HepG2 (cell line): Measurements from ENCODE around the gene KIAA1958. TPM values are rescaled to one million over a fixed set of nuclear protein-coding genes. Genes with fewer than 3 reads are reported as not detected.
A peak's percentile ranks its signal among the peaks of the same experiment; 100 is the strongest.

Experiments used
- ARNT2 ChIP-seq: sonication (generic); formaldehyde crosslinking; IDR thresholded peaks from 2 replicates; pipeline ENCODE4 v1.8.0; 2022; ENCODE audit warnings: mild to moderate bottlenecking, low read depth, missing genetic modification reagents, moderate library complexity
- BHLHE40 ChIP-seq: IDR thresholded peaks from 2 replicates; pipeline ENCODE4 v1.6.1; 2011; ENCODE audit warnings: low read length, improper control_type of control experiment
- CEBPZ ChIP-seq: IDR thresholded peaks from 2 replicates; pipeline ENCODE4 v1.6.1; 2012; ENCODE audit warnings: low read length, improper control_type of control experiment
- CREB1 ChIP-seq, 2 experiments: fragments of 450-650 bp in 1 of 2; IDR thresholded peaks; 2 replicates each; pipeline ENCODE4 v1.6.1; 2016 to 2017; ENCODE audit warnings: control low read depth in 1 of 2, mild to moderate bottlenecking in 1 of 2, missing compliant biosample characterization in 1 of 2, missing genetic modification characterization in 1 of 2
- CREM ChIP-seq, 2 experiments: sonication (generic) in 1 of 2; formaldehyde crosslinking in 1 of 2; IDR thresholded peaks; 2 replicates each; pipeline versions ENCODE4 v1.4.0 to v1.6.1; 2016 to 2020; ENCODE audit warnings: antibody characterized with exemption in 1 of 2, mild to moderate bottlenecking in 1 of 2, missing genetic modification reagents in 1 of 2
- DR1 ChIP-seq: sonication (generic); formaldehyde crosslinking; IDR thresholded peaks from 2 replicates; pipeline ENCODE4 v1.8.0; 2021; ENCODE audit warnings: mild to moderate bottlenecking, missing genetic modification reagents, inconsistent platforms
- KDM6A ChIP-seq: IDR thresholded peaks from 2 replicates; pipeline ENCODE4 v1.6.1; 2016; ENCODE audit warnings: low read depth
- KLF16 ChIP-seq, 2 experiments: sonication (generic) in 1 of 2; formaldehyde crosslinking in 1 of 2; IDR thresholded peaks; 2 replicates each; pipeline versions ENCODE4 v1.6.1 to v1.8.0; 2016 to 2023; ENCODE audit warnings: missing genetic modification reagents in 2 of 2, missing compliant biosample characterization in 1 of 2
- NBN ChIP-seq: fragments of 450-650 bp; conservative IDR thresholded peaks from 2 replicates; pipeline ENCODE4 v1.6.1; 2017
- YEATS4 ChIP-seq: sonication (generic); formaldehyde crosslinking; IDR thresholded peaks from 2 replicates; pipeline ENCODE4 v1.4.0; 2020; ENCODE audit warnings: missing genetic modification reagents, borderline replicate concordance
- ZNF383 ChIP-seq: sonication (generic); formaldehyde crosslinking; IDR thresholded peaks from 2 replicates; pipeline ENCODE4 v1.4.0; 2020; ENCODE audit warnings: missing genetic modification reagents, mild to moderate bottlenecking, borderline replicate concordance
- ZNF644 ChIP-seq: IDR thresholded peaks from 2 replicates; pipeline ENCODE4 v1.6.1; 2016; ENCODE audit warnings: low read depth
- ZNF781 ChIP-seq: sonication (generic); formaldehyde crosslinking; IDR thresholded peaks from 2 replicates; pipeline ENCODE4 v1.5.1; 2020; ENCODE audit warnings: borderline replicate concordance, mild to moderate bottlenecking, missing genetic modification reagents; ENCODE audit errors: not compliant biosample characterization
- polyA plus RNA-seq, 8 experiments: library from polyadenylated mRNA; depleted of rRNA in 3 of 8; stranded (reverse) in 7 of 8; unstranded in 1 of 8; fragments of >200 nt; fragmentation: Illumina TruSeq in 4 of 8; extraction: Trizol in 4 of 8; gene quantifications; 2 replicates each; pipeline versions ENCODE4 v1.2.1 to v1.2.3, GENCODE V29; 2011 to 2016; ENCODE audit warnings: low read depth in 4 of 8, missing spikeins in 1 of 8, mixed read lengths in 1 of 8; ENCODE audit not compliant: insufficient read depth in 1 of 8
- total RNA-seq, 5 experiments: library from RNA; depleted of rRNA; stranded (reverse); fragments of >200 nt; fragmentation: Illumina TruSeq; extraction: Trizol; gene quantifications; 2 replicates each; pipeline ENCODE4 v1.2.3, GENCODE V29; 2016; ENCODE audit warnings: low read depth in 1 of 5
- TF ChIP-seq, protein P1 (sequence below): sonication (generic); formaldehyde crosslinking; IDR thresholded peaks from 2 replicates; pipeline ENCODE4 v1.5.1; 2020; ENCODE audit warnings: mild to moderate bottlenecking, missing genetic modification reagents, moderate library complexity
- TF ChIP-seq, protein P2 (sequence below): sonication (generic); formaldehyde crosslinking; IDR thresholded peaks from 2 replicates; pipeline ENCODE4 v1.4.0; 2020; ENCODE audit warnings: mild to moderate bottlenecking, missing genetic modification reagents, borderline replicate concordance

Gene KIAA1958
- total and polyA plus RNA-seq, 2 of the 13 experiments (the other 11 are each of a cell fraction or from before 2014, with no cell fraction given): 8.5 to 10.3 TPM

- TF ChIP-seq KLF16 (CRISPR knock-in tag; IDR thresholded peaks at IDR 0.05) (peak in 1 of 2 experiments; percentile 49; a peak in 1 of 4 replicates), CREM (IDR thresholded peaks at IDR 0.05) (peak; percentile 29; the same call in 1 of the 2 replicates), CREM (CRISPR knock-in tag; IDR thresholded peaks at IDR 0.05) (no peak), CREB1 (IDR thresholded peaks at IDR 0.05) (no peak), CREB1 (CRISPR knock-in tag; IDR thresholded peaks at IDR 0.05) (peak; percentile 39; the same call in 1 of the 2 replicates), DR1 (CRISPR knock-in tag) (no peak; the same call in 1 of the 2 replicates), CEBPZ (no peak), BHLHE40 (no peak), ARNT2 (CRISPR knock-in tag) (no peak), YEATS4 (no peak), KDM6A (CRISPR knock-in tag) (0 out of 2 replicates have a peak, but pooled peaks have one; percentile 16), ZNF383 (CRISPR knock-in tag) (no peak), ZNF644 (CRISPR knock-in tag) (peak; percentile 82), NBN (no peak), ZNF781 (CRISPR knock-in tag) (no peak)
- TF ChIP-seq, protein P1, sequence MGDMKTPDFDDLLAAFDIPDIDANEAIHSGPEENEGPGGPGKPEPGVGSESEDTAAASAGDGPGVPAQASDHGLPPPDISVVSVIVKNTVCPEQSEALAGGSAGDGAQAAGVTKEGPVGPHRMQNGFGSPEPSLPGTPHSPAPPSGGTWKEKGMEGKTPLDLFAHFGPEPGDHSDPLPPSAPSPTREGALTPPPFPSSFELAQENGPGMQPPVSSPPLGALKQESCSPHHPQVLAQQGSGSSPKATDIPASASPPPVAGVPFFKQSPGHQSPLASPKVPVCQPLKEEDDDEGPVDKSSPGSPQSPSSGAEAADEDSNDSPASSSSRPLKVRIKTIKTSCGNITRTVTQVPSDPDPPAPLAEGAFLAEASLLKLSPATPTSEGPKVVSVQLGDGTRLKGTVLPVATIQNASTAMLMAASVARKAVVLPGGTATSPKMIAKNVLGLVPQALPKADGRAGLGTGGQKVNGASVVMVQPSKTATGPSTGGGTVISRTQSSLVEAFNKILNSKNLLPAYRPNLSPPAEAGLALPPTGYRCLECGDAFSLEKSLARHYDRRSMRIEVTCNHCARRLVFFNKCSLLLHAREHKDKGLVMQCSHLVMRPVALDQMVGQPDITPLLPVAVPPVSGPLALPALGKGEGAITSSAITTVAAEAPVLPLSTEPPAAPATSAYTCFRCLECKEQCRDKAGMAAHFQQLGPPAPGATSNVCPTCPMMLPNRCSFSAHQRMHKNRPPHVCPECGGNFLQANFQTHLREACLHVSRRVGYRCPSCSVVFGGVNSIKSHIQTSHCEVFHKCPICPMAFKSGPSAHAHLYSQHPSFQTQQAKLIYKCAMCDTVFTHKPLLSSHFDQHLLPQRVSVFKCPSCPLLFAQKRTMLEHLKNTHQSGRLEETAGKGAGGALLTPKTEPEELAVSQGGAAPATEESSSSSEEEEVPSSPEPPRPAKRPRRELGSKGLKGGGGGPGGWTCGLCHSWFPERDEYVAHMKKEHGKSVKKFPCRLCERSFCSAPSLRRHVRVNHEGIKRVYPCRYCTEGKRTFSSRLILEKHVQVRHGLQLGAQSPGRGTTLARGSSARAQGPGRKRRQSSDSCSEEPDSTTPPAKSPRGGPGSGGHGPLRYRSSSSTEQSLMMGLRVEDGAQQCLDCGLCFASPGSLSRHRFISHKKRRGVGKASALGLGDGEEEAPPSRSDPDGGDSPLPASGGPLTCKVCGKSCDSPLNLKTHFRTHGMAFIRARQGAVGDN (CRISPR knock-in tag): no peak
- TF ChIP-seq, protein P2, sequence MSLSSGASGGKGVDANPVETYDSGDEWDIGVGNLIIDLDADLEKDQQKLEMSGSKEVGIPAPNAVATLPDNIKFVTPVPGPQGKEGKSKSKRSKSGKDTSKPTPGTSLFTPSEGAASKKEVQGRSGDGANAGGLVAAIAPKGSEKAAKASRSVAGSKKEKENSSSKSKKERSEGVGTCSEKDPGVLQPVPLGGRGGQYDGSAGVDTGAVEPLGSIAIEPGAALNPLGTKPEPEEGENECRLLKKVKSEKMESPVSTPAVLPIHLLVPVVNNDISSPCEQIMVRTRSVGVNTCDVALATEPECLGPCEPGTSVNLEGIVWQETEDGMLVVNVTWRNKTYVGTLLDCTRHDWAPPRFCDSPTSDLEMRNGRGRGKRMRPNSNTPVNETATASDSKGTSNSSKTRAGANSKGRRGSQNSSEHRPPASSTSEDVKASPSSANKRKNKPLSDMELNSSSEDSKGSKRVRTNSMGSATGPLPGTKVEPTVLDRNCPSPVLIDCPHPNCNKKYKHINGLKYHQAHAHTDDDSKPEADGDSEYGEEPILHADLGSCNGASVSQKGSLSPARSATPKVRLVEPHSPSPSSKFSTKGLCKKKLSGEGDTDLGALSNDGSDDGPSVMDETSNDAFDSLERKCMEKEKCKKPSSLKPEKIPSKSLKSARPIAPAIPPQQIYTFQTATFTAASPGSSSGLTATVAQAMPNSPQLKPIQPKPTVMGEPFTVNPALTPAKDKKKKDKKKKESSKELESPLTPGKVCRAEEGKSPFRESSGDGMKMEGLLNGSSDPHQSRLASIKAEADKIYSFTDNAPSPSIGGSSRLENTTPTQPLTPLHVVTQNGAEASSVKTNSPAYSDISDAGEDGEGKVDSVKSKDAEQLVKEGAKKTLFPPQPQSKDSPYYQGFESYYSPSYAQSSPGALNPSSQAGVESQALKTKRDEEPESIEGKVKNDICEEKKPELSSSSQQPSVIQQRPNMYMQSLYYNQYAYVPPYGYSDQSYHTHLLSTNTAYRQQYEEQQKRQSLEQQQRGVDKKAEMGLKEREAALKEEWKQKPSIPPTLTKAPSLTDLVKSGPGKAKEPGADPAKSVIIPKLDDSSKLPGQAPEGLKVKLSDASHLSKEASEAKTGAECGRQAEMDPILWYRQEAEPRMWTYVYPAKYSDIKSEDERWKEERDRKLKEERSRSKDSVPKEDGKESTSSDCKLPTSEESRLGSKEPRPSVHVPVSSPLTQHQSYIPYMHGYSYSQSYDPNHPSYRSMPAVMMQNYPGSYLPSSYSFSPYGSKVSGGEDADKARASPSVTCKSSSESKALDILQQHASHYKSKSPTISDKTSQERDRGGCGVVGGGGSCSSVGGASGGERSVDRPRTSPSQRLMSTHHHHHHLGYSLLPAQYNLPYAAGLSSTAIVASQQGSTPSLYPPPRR (CRISPR knock-in tag): peak; percentile 29; the same call in 1 of the 2 replicates
Measured at GRCh38 chr9:112570671-112571167, 84.1 kb downstream of the KIAA1958 start (continued).
